NOMO-1 (cell line): Measurements from ENCODE around the gene HLA-DPA1.

Experiments
- DNase-seq, 2 experiments: peaks; one replicate each; lab custom pipeline; 2025; ENCODE audit not compliant: unreplicated experiment in 2 of 2; lab: John Stamatoyannopoulos, UW

The HLA-DPA1 gene

DNA sequence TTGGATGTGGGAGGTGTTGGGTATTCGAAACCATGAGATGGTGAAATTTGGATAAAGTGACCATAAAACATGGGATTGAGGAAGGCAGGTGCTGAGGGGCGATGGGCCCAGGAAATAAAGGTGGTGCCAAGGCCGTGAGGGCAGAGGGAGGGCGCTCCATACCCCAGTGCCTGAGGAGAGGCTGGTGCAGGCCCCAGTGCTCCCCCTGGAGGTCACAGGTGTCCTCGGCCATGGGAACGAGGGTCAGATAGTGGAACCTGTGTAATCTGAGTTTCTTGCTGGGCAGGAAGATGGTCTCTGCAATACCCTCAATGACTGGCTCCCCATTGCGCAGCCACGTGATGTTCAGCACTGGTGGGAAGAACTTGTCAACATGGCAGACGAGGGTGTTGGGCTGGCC is 18.5 kb upstream of the HLA-DPA1 start:
- DNase-seq, result no peak

- DNase-seq, result no peak
Measured at GRCh38 chr6:33088931-33089620, 15.6 kb upstream of the HLA-DPA1 start.

- DNase-seq, result no peak
Measured at GRCh38 chr6:33088258-33088930, 14.9 kb upstream of the HLA-DPA1 start.

DNA sequence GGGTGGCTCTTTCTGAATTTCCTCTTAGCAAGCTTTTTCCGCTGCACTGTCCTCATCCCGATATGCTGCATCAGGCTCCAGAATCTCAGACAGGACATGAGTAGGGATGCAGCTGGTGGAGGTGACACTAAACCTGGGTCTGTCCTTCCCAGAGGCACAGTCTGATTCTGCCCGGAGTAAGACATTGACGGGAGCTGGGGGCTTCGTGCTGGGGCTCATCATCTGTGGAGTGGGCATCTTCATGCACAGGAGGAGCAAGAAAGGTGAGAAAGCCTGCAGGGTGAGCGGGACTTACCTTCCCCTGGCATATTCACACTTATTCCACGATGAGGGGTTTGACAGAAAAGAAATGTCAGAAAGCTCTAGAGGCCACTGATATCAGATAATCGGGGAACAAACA is 12.2 kb upstream of the HLA-DPA1 start:
- DNase-seq, result no peak

- DNase-seq, result peak; percentile 16 to 55
Measured at GRCh38 chr6:33082702-33083101, 9.3 kb upstream of the HLA-DPA1 start.

- no peak for DNase-seq
Measured at GRCh38 chr6:33081098-33081824, 7.8 kb upstream of the HLA-DPA1 start.

DNA sequence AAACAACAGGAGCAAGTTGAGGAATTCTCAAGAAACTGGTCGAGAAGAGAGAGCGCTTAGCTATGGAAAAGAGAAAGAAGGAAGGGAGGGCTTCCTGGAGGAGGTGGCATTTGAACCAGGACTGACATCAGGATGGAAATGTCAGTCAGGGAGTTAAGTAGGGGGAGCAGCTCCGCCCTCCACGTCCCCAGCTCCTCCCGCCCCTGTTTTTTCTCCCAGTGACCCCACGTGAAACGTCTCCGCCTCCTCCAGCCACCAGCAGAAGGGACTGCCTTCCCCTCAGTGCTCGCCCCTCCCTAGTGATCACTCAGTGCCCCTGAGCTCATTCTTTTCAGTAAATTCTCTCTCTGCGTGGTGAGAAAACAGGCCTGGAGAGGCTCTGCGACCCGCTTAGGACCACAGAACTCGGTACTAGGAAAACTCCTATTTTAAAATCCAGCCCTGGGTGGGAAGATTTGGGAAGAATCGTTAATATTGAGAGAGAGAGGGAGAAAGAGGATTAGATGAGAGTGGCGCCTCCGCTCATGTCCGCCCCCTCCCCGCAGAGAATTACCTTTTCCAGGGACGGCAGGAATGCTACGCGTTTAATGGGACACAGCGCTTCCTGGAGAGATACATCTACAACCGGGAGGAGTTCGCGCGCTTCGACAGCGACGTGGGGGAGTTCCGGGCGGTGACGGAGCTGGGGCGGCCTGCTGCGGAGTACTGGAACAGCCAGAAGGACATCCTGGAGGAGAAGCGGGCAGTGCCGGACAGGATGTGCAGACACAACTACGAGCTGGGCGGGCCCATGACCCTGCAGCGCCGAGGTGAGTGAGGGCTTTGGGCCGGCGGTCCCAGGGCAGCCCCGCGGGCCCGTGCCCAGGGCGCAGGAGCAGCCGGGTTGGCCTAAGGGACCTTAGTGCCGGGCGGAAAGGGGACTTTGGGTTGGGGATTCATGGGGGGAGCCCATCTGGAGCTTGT is 7.0 kb upstream of the HLA-DPA1 start:
- DNase-seq, result no peak

DNA sequence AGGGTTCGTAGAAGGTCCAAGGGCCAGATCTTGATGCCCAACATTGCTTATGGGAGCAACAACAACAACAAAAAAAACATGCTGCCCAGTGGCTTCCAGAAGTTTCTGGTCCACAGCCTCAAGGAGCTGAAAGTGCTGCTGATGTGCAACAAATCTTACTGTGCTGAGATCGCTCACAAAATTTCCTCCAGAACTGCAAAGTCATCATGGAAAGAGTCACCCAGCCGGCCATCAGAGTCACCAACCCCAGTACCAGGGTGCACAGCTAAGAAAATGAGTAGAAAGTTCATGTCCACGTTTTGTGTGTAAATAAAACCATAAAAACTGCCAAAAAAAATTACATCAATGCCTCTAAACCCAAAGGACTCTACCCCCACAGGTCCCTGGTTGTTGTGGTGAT is 6.1 kb upstream of the HLA-DPA1 start:
- no peak for DNase-seq

DNA sequence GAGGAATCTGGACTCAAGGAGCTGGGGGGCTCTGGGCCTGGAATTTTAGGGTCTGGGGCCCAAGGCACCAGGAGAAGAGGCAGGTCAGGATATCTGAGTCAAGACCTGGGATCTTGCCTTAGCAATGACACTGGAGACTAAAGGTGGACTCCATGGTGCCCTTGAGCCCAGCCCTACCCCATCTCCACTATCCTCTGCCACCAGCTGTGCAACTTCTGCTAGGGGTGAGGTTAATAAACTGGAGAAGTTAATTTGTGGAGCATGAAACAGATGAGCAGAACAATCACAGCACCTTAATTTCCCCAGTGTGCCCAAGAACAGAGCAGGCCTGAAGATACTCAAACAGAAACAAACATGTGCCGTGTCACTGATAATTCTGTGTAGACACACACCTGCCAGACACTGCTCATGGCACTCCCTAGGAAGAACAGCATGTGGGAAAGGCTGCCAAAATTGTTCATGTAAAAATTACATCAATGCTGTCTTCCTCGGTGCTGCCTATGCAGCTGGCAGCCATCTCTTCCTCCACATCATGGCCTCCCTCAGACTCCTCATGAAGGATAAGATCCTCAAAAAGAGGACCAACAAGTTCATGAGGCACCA is 5.6 kb upstream of the HLA-DPA1 start:
- no peak for DNase-seq

DNA sequence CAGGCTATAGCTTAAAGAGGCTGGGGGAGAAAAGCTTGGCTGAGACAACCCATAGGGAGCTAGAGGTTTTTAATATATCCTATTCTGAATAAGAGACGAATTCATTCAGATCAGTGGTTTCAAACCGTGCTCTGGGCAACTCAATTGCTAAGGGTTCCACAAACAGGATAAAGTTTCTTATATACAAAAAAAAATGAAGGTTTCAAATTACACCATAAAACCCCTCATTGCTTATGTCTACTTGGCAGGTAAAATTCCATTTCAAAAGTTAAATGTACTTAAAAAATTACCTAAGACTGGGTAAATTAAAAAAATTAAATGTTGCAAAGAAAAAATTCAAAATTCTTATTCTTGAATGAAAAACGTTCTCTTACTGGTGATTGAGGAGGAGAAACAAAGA is 5.0 kb upstream of the HLA-DPA1 start:
- no peak for DNase-seq

GRCh38 chr6:33077908-33078307 is 4.5 kb upstream of the HLA-DPA1 start:
- no peak for DNase-seq

GRCh38 chr6:33076406-33076934 is 3.0 kb upstream of the HLA-DPA1 start:
- DNase-seq, result peak; percentile 9 to 15

DNA sequence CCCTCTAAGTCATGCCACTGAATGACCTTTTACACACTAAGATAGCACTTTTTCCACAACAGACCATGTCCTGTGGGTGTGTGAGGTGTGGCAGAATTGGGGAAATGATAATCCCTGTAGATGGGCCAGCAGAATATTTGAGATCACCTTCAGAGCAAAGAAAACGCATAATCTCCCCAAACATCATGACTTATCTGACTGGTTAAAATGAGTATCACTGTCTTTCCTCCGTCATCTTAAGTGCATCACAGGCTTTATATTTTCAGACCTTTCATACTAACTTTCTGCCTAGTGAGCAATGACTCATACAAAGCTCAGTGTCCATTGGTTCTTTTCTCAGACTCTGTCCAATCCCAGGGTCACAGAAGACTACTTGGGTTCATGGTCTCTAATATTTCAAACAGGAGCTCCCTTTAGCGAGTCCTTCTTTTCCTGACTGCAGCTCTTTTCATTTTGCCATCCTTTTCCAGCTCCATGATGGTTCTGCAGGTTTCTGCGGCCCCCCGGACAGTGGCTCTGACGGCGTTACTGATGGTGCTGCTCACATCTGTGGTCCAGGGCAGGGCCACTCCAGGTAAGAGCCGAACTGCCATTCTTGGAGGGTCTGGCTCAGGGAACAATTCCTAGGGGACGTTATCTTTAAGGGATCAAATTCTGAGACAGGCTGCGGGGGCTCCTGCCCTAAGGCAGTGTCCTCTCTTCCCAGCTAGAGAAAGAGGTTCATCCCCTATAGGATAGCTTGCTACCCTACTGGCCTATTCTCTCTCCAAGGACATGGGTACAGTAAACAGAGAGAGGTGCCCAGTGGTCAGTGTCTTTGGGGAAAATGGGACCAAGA is 2.3 kb upstream of the HLA-DPA1 start, which contains the start of gene HLA-DPB1:
Gene HLA-DPB1, plus strand, starts transcription at position 423 of the 838 bp plus-strand sequence. Its CDS starts 52 bp downstream, at position 475.
- DNase-seq, result peak; percentile 52 to 97

GRCh38 chr6:33075208-33075567 is 1.7 kb upstream of the HLA-DPA1 start:
- DNase-seq, result no peak

- no peak for DNase-seq
Measured at GRCh38 chr6:33072508-33073100, 845 bp downstream of the HLA-DPA1 start.

- no peak for DNase-seq
Measured at GRCh38 chr6:33071569-33071968, 1.9 kb downstream of the HLA-DPA1 start.

- DNase-seq, result no peak
Measured at GRCh38 chr6:33070909-33071308, 2.5 kb downstream of the HLA-DPA1 start.

- no peak for DNase-seq
Measured at GRCh38 chr6:33069021-33069738, 4.3 kb downstream of the HLA-DPA1 start.
